Mesendoderm (in vitro differentiated cells): ENCODE measurements around the gene EEF2K.

Experiments
- DNase-seq: peaks from one replicate; pipeline ENCODE4 v3.0.0; 2013
- H2AK5ac ChIP-seq: 2 replicates; pipeline ENCODE4 v1.6.1; 2013; ENCODE audit warnings: low read length, inconsistent platforms
- H2BK120ac ChIP-seq: 2 replicates; pipeline ENCODE4 v1.6.1; 2013; ENCODE audit warnings: low read depth, mild to moderate bottlenecking, low read length, moderate library complexity, mixed read lengths
- H2BK15ac ChIP-seq: replicated peaks from 2 replicates; pipeline ENCODE4 v1.6.1; 2013; ENCODE audit warnings: low read depth, mild to moderate bottlenecking, moderate library complexity
- H2BK5ac ChIP-seq: 2 replicates; pipeline ENCODE4 v1.6.1; 2013; ENCODE audit warnings: low read length, inconsistent platforms
- H3K18ac ChIP-seq: 2 replicates; pipeline ENCODE4 v1.6.1; 2013; ENCODE audit warnings: mild to moderate bottlenecking, low read length, mixed read lengths
- H3K23ac ChIP-seq: one replicate; pipeline ENCODE4 v1.6.1; 2013; ENCODE audit warnings: low read length
- H3K27ac ChIP-seq: 2 replicates; pipeline ENCODE4 v1.5.1; 2013; ENCODE audit warnings: low read depth, mild to moderate bottlenecking, inconsistent platforms, low read length, moderate library complexity
- H3K27me3 ChIP-seq: 2 replicates; pipeline ENCODE4 v1.6.1; 2013; ENCODE audit warnings: low read length, control low read depth, mild to moderate bottlenecking, inconsistent platforms; ENCODE audit not compliant: insufficient read depth, poor library complexity
- H3K36me3 ChIP-seq: 2 replicates; pipeline ENCODE4 v1.6.1; 2013; ENCODE audit warnings: low read length, inconsistent platforms; ENCODE audit not compliant: control insufficient read depth, insufficient read depth
- H3K4ac ChIP-seq: one replicate; pipeline ENCODE4 v1.6.1; 2013; ENCODE audit warnings: low read depth, mild to moderate bottlenecking, low read length, moderate library complexity
- H3K4me1 ChIP-seq: 2 replicates; pipeline ENCODE4 v1.6.1; 2013; ENCODE audit warnings: low read depth, low read length, inconsistent platforms; ENCODE audit not compliant: control insufficient read depth
- H3K4me2 ChIP-seq: 2 replicates; pipeline ENCODE4 v1.6.1; 2013; ENCODE audit warnings: low read length
- H3K4me3 ChIP-seq: 2 replicates; pipeline ENCODE4 v1.5.1; 2013; ENCODE audit warnings: mild to moderate bottlenecking, low read length
- H3K56ac ChIP-seq: one replicate; pipeline ENCODE4 v1.6.1; 2013; ENCODE audit warnings: low read length
- H3K79me1 ChIP-seq: 2 replicates; pipeline ENCODE4 v1.6.1; 2013; ENCODE audit warnings: low read length, inconsistent platforms
- H3K79me2 ChIP-seq: 2 replicates; pipeline ENCODE4 v1.6.1; 2013; ENCODE audit warnings: mild to moderate bottlenecking, low read length; ENCODE audit not compliant: control insufficient read depth, insufficient read depth
- H3K9ac ChIP-seq: 2 replicates; pipeline ENCODE4 v1.6.1; 2013; ENCODE audit warnings: low read length, inconsistent platforms
- H4K5ac ChIP-seq: one replicate; pipeline ENCODE4 v1.6.1; 2013; ENCODE audit warnings: low read length
- H4K8ac ChIP-seq: one replicate; pipeline ENCODE4 v1.6.1; 2013; ENCODE audit warnings: low read depth, mild to moderate bottlenecking, control low read depth, low read length, moderate library complexity
- WGBS: extraction: QIAGEN DNeasy Blood & Tissue Kit; methylation state at CpG from one replicate; pipeline ENCODE4 v1.1.7; 2013; ENCODE audit warnings: low lambda C conversion rate, missing lambda C conversion rate; ENCODE audit not compliant: insufficient coverage; ENCODE audit errors: extremely low coverage; 5-methylcytosine and 5-hydroxymethylcytosine counted together

The EEF2K gene

DNA sequence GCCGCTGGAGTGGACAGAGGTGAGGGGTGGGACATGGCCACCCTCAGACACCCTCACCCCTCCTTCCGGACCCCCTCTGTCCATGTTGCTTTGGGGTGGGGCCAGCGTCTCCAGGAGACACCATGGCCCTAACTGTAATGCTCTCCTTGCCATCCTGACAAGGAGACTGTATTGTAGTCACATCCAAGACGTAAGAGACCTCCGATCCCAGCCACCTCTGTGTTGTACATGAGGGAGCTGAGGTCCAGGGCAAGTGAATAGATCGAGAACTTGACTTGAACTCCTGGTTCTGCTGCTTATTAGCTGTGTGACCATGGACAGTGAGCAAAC is 121.3 kb downstream of the EEF2K start:
- peaks cover 12% of the 10 kb centered on the region for H3K36me3 ChIP-seq
- DNase-seq, result no peak
- no peak overlapping the region for H2BK15ac ChIP-seq
- H3K4me1 ChIP-seq, result no peaks in the 10 kb centered on the region
- H3K9ac ChIP-seq, result no peak overlapping the region
- no peak overlapping the region for H4K5ac ChIP-seq
- H3K56ac ChIP-seq, result no peak overlapping the region
- H3K27me3 ChIP-seq, result no peaks in the 10 kb centered on the region
- peaks cover under 1% of the 10 kb centered on the region for H3K79me1 ChIP-seq
- no peak overlapping the region for H3K23ac ChIP-seq
- no peak overlapping the region for H2BK5ac ChIP-seq
- H3K18ac ChIP-seq, result no peak overlapping the region
- H3K4me2 ChIP-seq, result no peak overlapping the region
- no peaks in the 10 kb centered on the region for H3K79me2 ChIP-seq
- H3K4ac ChIP-seq, result no peak overlapping the region
- WGBS, result no CpG with 5 or more reads among the region's 6 CpGs
- H4K8ac ChIP-seq, result no peak overlapping the region
- no peak overlapping the region for H2AK5ac ChIP-seq
- no peak overlapping the region for H3K4me3 ChIP-seq
- no peak overlapping the region for H3K27ac ChIP-seq
- H2BK120ac ChIP-seq, result no peak overlapping the region

DNA sequence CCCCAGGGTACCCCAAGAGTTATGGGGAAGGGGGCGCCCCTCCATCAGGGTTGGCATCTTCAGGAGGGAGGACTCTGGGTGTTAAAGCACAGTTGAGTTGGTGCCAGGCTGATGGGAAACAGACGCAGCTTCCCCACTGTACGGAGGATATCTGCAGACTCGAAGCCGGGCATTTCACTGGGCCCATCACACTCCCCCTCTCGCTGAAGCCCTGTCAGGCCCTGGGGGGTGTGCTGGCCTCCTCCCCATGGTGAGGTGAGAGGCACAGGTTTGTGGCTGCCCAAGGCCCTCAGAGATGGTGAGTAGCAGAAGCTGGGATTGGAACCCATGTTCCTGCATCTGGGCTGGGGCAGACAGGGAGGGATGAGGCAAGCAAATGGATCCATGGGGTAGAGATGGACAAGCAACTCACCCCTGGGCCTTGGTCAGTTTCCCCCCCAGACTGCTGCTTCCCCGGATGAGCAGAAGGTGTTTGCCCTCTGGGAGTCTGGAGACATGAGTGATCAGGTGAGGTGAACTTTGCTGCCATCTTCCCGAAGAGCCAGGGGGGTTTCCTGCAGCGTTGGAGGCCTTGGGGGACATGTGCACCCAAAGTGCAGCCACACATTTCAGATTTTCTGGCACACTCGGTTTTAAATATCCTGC is 122.1 kb downstream of the EEF2K start:
- Histone ChIP-seq H3K27me3 (no peaks in the 10 kb centered on the region), H3K56ac (no peak overlapping the region), H3K4me3 (no peak overlapping the region), H3K4me2 (no peak overlapping the region), H3K4ac (no peak overlapping the region), H3K4me1 (no peaks in the 10 kb centered on the region), H4K5ac (no peak overlapping the region), H3K36me3 (peaks cover 12% of the 10 kb centered on the region), H2BK5ac (no peak overlapping the region), H3K9ac (no peak overlapping the region), H3K79me1 (no peaks in the 10 kb centered on the region), H2BK15ac (no peak overlapping the region), H3K27ac (no peak overlapping the region), H3K23ac (no peak overlapping the region), H3K79me2 (no peaks in the 10 kb centered on the region), H3K18ac (no peak overlapping the region), H4K8ac (no peak overlapping the region), H2BK120ac (no peak overlapping the region), H2AK5ac (no peak overlapping the region)
- DNase-seq, result no peak
- no CpG with 5 or more reads among the region's 10 CpGs for WGBS

DNA sequence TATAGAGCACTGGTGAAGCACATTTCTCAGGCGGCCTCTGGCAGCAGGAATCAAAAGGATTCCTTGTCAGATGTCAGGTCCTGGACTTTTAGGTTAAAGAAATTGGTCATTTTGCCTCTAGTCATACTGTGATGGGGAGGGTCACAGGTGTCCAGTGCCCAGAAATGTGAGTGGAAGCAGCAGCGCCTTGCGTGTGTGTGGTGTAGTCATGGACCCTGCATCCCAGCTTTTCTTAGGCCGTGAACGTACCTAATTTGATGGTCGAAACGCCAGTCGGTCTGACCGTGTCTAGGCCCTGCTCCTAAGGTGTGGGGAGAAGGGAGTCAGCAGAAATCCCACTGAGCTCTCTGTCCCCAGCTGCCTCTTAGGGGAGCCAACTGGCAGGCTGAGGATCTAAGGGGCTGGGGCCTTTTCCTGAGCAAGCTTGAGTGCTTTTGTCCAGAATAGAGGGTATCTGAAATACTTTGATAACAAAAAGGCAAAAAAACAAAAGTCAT is 123.2 kb downstream of the EEF2K start:
- Histone ChIP-seq H4K8ac (no peak overlapping the region), H3K27ac (no peak overlapping the region), H3K36me3 (peaks cover 14% of the 10 kb centered on the region), H3K4ac (no peak overlapping the region), H2BK120ac (no peak overlapping the region), H3K23ac (no peak overlapping the region), H3K18ac (no peak overlapping the region), H3K56ac (no peak overlapping the region), H3K9ac (no peak overlapping the region), H3K79me1 (no peaks in the 10 kb centered on the region), H3K27me3 (no peaks in the 10 kb centered on the region), H3K4me2 (no peak overlapping the region), H3K4me3 (no peak overlapping the region), H3K4me1 (no peaks in the 10 kb centered on the region), H4K5ac (no peak overlapping the region), H3K79me2 (no peaks in the 10 kb centered on the region), H2BK5ac (no peak overlapping the region), H2AK5ac (no peak overlapping the region), H2BK15ac (no peak overlapping the region)
- no CpG with 5 or more reads among the region's 9 CpGs for WGBS
- no peak for DNase-seq

DNA sequence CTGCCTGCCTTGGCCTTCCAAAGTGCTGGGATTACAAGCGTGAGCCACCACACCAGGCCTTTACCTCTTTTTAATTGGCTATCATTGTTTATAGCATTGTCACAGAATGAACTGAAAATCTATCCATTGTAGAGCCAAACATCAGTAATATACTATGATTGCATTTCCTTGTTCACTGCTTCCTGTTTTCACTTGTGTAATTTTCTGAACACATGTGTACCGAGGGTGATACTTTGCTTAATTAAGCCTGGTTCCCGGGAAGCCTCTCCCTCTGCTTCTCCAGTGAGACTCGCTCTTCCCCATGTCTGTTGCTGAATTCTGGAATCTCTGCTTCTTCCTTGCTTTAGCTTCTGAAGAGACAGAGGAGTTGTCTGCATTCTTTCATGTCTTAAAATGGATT is 124.2 kb downstream of the EEF2K start:
- Histone ChIP-seq H3K23ac (no peak overlapping the region), H3K79me2 (no peaks in the 10 kb centered on the region)

DNA sequence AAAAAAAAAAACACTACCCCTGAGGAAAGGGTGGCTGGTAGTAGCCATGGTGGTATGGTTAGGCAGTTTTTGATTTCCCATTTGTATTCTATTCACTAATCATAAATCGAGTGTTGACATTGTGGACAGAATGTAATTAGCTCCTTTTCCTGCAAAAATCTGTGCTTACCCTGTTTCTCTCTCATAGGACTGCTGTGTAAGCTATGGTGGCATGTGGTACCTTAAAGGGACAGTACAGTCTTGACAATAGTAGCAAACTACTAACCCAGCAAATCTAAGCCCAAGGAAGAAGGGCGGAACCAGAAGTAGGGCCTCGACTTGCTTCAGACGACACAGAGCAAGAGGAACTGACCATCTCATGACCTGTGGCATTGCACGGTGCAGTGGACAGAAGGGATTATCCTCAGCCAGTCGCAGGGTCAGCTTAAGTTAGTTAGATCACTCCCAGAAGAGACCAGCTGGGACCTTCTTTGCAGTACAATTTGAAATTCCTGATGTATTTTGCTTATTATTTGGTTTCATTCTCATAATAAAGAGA is 127.4 kb downstream of the EEF2K start:
- H3K56ac ChIP-seq, result no peak overlapping the region
- no CpG with 5 or more reads among the region's 6 CpGs for WGBS
- peaks cover 7% of the 10 kb centered on the region for H3K36me3 ChIP-seq
- H3K4me3 ChIP-seq, result no peak overlapping the region
- no peak overlapping the region for H2BK15ac ChIP-seq
- H3K23ac ChIP-seq, result no peak overlapping the region
- no peak overlapping the region for H2BK120ac ChIP-seq
- no peaks in the 10 kb centered on the region for H3K79me2 ChIP-seq
- H3K9ac ChIP-seq, result no peak overlapping the region
- no peak overlapping the region for H4K5ac ChIP-seq
- no peak overlapping the region for H3K27ac ChIP-seq
- no peak overlapping the region for H2BK5ac ChIP-seq
- no peaks in the 10 kb centered on the region for H3K4me1 ChIP-seq
- no peak for DNase-seq
- no peak overlapping the region for H3K4me2 ChIP-seq
- no peaks in the 10 kb centered on the region for H3K27me3 ChIP-seq
- no peak overlapping the region for H3K4ac ChIP-seq
- no peaks in the 10 kb centered on the region for H3K79me1 ChIP-seq
- H2AK5ac ChIP-seq, result no peak overlapping the region
- no peak overlapping the region for H3K18ac ChIP-seq
- no peak overlapping the region for H4K8ac ChIP-seq

More for the DNA sequence above, 124.2 kb downstream of the EEF2K start:
- no peak overlapping the region for H3K4ac ChIP-seq
- H3K79me1 ChIP-seq, result no peaks in the 10 kb centered on the region
- H3K56ac ChIP-seq, result no peak overlapping the region
- no peak overlapping the region for H2BK5ac ChIP-seq
- no peak overlapping the region for H2BK120ac ChIP-seq
- H3K27ac ChIP-seq, result no peak overlapping the region
- H4K8ac ChIP-seq, result no peak overlapping the region
- no peak overlapping the region for H3K4me2 ChIP-seq
- no peaks in the 10 kb centered on the region for H3K27me3 ChIP-seq
- no peak overlapping the region for H2AK5ac ChIP-seq
- no peak overlapping the region for H3K18ac ChIP-seq
- H3K36me3 ChIP-seq, result peaks cover 10% of the 10 kb centered on the region
- no peak overlapping the region for H3K4me3 ChIP-seq
- DNase-seq, result no peak
- no peaks in the 10 kb centered on the region for H3K4me1 ChIP-seq
- H2BK15ac ChIP-seq, result no peak overlapping the region
- no peak overlapping the region for H3K9ac ChIP-seq
- WGBS, result no CpG with 5 or more reads among the region's 4 CpGs
- no peak overlapping the region for H4K5ac ChIP-seq
